ENCODE data around the gene INHBA. TPM values are rescaled to one million over a fixed set of nuclear protein-coding genes. Genes with fewer than 3 reads are reported as not detected.
A peak's percentile ranks its signal among the peaks of the same experiment; 100 is the strongest.

Gene INHBA
- total RNA-seq, 1 donor from 2014 or later = 70.2 TPM

- DNase-seq (no peak), ATAC-seq (no peak)
- Histone ChIP-seq H3K36me3 (no peaks in the 10 kb centered on the region), H3K9me3 (no peaks in the 10 kb centered on the region), H3K4me1 (no peaks in the 10 kb centered on the region), H3K27ac (no peak overlapping the region), H3K27me3 (no peaks in the 10 kb centered on the region), H3K4me3 (no peak overlapping the region)
- intact Hi-C loops (cut with DNase I) = no loop called here
- TF ChIP-seq, protein P1, sequence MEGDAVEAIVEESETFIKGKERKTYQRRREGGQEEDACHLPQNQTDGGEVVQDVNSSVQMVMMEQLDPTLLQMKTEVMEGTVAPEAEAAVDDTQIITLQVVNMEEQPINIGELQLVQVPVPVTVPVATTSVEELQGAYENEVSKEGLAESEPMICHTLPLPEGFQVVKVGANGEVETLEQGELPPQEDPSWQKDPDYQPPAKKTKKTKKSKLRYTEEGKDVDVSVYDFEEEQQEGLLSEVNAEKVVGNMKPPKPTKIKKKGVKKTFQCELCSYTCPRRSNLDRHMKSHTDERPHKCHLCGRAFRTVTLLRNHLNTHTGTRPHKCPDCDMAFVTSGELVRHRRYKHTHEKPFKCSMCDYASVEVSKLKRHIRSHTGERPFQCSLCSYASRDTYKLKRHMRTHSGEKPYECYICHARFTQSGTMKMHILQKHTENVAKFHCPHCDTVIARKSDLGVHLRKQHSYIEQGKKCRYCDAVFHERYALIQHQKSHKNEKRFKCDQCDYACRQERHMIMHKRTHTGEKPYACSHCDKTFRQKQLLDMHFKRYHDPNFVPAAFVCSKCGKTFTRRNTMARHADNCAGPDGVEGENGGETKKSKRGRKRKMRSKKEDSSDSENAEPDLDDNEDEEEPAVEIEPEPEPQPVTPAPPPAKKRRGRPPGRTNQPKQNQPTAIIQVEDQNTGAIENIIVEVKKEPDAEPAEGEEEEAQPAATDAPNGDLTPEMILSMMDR (IDR thresholded peaks at IDR 0.05) = no peak
Measured at GRCh38 chr7:41744161-41744560, 41.3 kb upstream of the INHBA start.

DNA sequence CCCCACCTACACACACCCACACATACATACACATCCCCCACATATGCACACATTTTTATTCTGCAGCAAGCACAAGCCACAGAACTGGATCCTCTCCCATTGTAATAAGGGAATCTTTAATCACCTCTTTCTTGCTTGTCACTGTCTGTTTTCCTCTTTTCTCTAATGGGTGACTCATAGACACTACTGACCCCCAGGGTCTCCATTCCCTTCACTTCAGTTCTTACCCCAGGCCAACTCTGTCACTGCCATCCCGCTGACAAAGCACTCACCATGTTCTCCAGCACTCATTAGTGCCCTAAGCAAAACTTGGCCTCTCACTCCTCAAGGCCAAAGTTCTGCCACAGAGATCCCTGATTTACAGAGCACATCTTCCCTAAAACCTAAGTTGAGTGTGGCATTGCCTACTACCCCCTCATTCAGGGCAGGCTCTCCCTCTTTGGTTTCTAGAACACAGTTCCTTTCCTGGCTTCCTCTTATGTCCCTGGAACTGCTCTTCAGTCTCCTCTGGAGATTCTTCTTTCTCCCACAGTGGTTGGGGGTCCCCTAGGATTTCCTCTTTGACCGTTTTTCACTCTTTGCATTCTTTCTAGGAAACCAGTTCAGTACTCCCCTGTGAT lies 39.6 kb upstream of the INHBA start:
- TF ChIP-seq, protein P1 (IDR thresholded peaks at IDR 0.05) = no peak
- Histone ChIP-seq H3K9me3 (no peaks in the 10 kb centered on the region), H3K27ac (no peak overlapping the region), H3K36me3 (no peaks in the 10 kb centered on the region), H3K4me3 (no peak overlapping the region), H3K4me1 (no peaks in the 10 kb centered on the region), H3K27me3 (no peaks in the 10 kb centered on the region)
- ATAC-seq = peak; percentile 50
- intact Hi-C loops (cut with DNase I) = no loop called here
- no peak for DNase-seq

- no peaks in the 10 kb centered on the region for H3K4me1 ChIP-seq
- intact Hi-C loops (cut with DNase I) = no loop called here
- DNase-seq (no peak), ATAC-seq (no peak)
- no peaks in the 10 kb centered on the region for H3K36me3 ChIP-seq
- TF ChIP-seq, protein P1 (IDR thresholded peaks at IDR 0.05) = no peak
- no peaks in the 10 kb centered on the region for H3K9me3 ChIP-seq
- no peak overlapping the region for H3K27ac ChIP-seq
- no peak overlapping the region for H3K4me3 ChIP-seq
- no peaks in the 10 kb centered on the region for H3K27me3 ChIP-seq
Measured at GRCh38 chr7:41738806-41739205, 35.9 kb upstream of the INHBA start.

GRCh38 chr7:41738336-41738735 lies 35.4 kb upstream of the INHBA start:
- Histone ChIP-seq H3K27ac (no peak overlapping the region), H3K36me3 (no peaks in the 10 kb centered on the region), H3K9me3 (no peaks in the 10 kb centered on the region), H3K4me3 (no peak overlapping the region), H3K27me3 (no peaks in the 10 kb centered on the region), H3K4me1 (no peaks in the 10 kb centered on the region)
- no peak for ATAC-seq
- intact Hi-C loops (cut with DNase I) = no loop called here
- TF ChIP-seq, protein P1 (IDR thresholded peaks at IDR 0.05) = no peak
- DNase-seq = no peak

DNA sequence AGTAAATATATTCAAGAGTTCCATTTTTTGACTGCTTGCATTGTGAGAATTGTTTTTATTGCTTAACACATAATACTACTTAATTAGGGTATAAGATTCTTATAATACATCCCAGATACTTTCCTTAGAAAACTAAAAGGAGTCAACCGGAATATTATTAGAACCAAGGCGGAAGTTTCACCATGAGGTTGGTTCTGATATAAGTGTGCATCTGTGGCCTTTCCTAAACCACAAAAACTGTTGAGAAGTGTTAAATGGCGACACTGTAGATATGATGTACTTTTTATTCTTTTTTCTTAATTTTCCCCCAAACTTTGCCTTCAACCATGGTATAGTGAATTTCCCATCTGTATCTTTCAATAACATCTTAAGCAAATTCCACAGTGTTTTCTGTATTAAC lies 32.3 kb upstream of the INHBA start:
- intact Hi-C loops (cut with DNase I) = no loop called here
- H3K9me3 ChIP-seq = no peaks in the 10 kb centered on the region

More for the DNA sequence above, 32.3 kb upstream of the INHBA start:
- no peak overlapping the region for H3K4me3 ChIP-seq
- peaks cover 5% of the 10 kb centered on the region for H3K4me1 ChIP-seq
- no peaks in the 10 kb centered on the region for H3K27me3 ChIP-seq
- H3K27ac ChIP-seq = no peak overlapping the region
- no peaks in the 10 kb centered on the region for H3K36me3 ChIP-seq
- DNase-seq (no peak), ATAC-seq (no peak)
- TF ChIP-seq, protein P1 (IDR thresholded peaks at IDR 0.05) = no peak
